ENCODE measurements around the gene MYB. TPM values are rescaled to one million over a fixed set of nuclear protein-coding genes. Genes with fewer than 3 reads are reported as not detected.

MYB gene
- total and polyA plus RNA-seq, 12 donors: 0.14 to 11.8 (median 0.74) TPM

DNA sequence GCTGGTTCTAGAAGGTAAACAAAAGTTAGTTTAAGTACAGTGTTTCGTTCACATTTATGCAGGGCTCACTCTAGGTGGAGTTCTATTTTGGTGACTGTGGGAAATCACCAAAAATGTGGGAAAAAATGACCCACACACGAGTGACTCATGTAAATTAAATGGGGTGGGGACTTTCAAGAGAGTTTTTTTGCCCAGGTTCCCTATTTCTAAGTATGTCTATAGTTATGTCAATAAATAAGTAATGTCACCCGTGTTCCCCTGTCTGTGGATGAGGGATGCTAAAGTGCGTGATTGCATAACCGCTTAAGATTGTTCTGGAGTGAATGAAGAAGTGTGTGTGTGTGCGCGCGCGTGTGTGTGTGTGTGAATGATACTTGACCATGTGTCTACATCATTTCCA lies 69.1 kb downstream of the MYB start:
- Histone ChIP-seq H3K27ac (no peak overlapping the region), H3K36me3 (replicated peaks in 1 of 2) (no peaks in the 10 kb centered on the region), H3K27me3 (no peaks in the 10 kb centered on the region), H3K4me1 (replicated peaks in 1 of 2) (no peaks in the 10 kb centered on the region), H3K9me3 (replicated peaks in 1 of 3) (no peaks in the 10 kb centered on the region), H3K4me3 (no peak overlapping the region)
- DNase-seq: no peak
- intact Hi-C loops (cut with DNase I): no loop called here
- 82 to 91% (median 89%) methylated on average over 9 of the region's 9 CpGs for WGBS, 4 donors
- TF ChIP-seq POLR2A (IDR thresholded peaks at IDR 0.05): no peak
- TF ChIP-seq, protein P1, sequence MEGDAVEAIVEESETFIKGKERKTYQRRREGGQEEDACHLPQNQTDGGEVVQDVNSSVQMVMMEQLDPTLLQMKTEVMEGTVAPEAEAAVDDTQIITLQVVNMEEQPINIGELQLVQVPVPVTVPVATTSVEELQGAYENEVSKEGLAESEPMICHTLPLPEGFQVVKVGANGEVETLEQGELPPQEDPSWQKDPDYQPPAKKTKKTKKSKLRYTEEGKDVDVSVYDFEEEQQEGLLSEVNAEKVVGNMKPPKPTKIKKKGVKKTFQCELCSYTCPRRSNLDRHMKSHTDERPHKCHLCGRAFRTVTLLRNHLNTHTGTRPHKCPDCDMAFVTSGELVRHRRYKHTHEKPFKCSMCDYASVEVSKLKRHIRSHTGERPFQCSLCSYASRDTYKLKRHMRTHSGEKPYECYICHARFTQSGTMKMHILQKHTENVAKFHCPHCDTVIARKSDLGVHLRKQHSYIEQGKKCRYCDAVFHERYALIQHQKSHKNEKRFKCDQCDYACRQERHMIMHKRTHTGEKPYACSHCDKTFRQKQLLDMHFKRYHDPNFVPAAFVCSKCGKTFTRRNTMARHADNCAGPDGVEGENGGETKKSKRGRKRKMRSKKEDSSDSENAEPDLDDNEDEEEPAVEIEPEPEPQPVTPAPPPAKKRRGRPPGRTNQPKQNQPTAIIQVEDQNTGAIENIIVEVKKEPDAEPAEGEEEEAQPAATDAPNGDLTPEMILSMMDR (IDR thresholded peaks at IDR 0.05): no peak

DNA sequence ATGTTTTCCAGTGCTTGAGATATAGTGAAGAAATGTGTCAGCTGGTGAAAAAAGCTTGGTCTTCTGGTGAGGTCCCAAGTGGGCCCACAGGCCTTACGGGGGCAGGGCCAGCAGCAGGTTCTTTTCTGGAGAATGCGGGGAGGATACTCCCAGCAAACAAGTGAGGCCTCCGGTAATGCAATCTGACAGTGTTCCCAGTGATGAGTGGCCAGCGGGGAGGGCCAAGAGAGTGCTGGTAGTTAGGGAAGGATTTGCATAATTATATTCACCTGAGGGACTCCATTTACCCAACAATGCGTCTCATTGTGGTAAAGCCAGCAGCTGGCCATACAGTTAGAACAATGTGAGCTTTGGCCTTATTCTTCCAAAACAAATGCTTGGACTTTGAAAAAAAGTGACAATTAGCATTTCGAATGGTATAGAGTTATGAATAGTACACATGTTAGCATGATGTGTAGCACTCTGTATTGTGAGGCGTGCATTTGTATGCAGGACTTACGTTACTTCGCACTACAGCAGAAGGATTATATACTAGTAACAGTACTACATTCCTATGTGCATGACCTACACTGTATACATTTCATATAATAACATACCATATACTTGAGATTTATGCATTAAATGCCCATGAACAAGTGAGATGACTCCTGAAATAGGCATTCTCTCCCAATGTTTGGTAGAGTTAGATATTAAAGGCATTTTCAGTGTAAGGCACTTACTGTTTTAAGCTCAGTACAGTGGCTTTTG lies 69.8 kb downstream of the MYB start:
- H3K9me3 ChIP-seq (replicated peaks in 1 of 3): no peaks in the 10 kb centered on the region
- no peak overlapping the region for H3K27ac ChIP-seq
- no peak overlapping the region for H3K4me3 ChIP-seq
- intact Hi-C loops (cut with DNase I): no loop called here
- H3K4me1 ChIP-seq (replicated peaks in 1 of 2): no peaks in the 10 kb centered on the region
- TF ChIP-seq, protein P1 (IDR thresholded peaks at IDR 0.05): no peak
- no peak for TF ChIP-seq POLR2A (IDR thresholded peaks at IDR 0.05)
- 93 to 97% (median 94%) methylated on average over 9 of the region's 9 CpGs for WGBS, 4 donors
- DNase-seq: no peak
- H3K36me3 ChIP-seq (replicated peaks in 1 of 2): no peaks in the 10 kb centered on the region
- no peaks in the 10 kb centered on the region for H3K27me3 ChIP-seq

DNA sequence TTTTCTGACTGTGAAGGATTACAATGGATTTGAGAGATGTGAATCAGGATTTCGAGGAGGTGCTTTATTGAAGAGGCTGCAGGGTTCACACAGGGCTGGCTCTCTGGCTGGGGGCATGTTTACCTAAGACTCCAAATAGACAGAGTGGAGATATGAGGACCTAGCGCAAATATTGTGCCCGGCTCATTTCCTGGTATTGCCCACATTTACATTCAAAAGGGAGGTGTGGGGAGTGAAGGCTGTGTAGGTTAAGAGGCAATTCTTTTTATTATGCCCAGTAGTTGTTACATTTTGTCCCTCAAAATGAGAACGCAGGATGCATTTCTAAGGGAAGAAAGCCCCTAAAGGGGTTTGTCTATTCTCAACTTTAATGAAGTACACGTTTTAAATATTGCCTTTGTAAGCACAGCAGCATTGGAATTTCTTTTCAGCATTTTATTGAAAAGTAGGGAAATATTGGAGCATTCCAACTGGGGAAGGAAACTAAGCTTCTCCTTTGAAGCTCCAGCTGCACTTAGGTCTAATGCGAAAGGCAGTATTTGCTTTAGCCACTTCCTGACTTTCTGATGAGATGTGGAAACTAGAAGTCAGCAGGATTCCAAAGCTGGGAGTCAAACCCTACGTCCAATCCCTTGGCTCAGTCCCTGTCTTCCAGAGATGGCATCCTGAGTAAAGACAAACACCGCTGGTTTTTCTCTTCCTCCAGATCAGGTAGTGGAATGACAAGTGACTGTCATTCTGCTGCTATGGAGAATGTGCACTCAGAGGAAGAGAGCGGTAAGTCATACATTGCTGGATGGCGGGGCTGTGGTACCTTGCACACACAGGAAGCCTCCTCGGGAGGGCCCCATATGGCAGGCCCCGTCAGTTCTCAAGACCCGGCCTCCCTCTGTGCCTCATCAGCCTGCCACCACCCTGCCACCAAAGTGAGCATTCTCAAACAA lies 70.7 kb downstream of the MYB start:
- intact Hi-C loops (cut with DNase I): no loop called here
- DNase-seq: no peak
- Histone ChIP-seq H3K36me3 (replicated peaks in 1 of 2) (no peaks in the 10 kb centered on the region), H3K4me3 (no peak overlapping the region), H3K27me3 (no peaks in the 10 kb centered on the region), H3K27ac (no peak overlapping the region), H3K9me3 (replicated peaks in 1 of 3) (no peaks in the 10 kb centered on the region), H3K4me1 (replicated peaks in 1 of 2) (no peaks in the 10 kb centered on the region)
- WGBS, 4 donors: 72 to 79% (median 74%) methylated on average over 10 to 13 of the region's 13 CpGs
- no peak for TF ChIP-seq POLR2A (IDR thresholded peaks at IDR 0.05)
- TF ChIP-seq, protein P1 (IDR thresholded peaks at IDR 0.05): no peak

DNA sequence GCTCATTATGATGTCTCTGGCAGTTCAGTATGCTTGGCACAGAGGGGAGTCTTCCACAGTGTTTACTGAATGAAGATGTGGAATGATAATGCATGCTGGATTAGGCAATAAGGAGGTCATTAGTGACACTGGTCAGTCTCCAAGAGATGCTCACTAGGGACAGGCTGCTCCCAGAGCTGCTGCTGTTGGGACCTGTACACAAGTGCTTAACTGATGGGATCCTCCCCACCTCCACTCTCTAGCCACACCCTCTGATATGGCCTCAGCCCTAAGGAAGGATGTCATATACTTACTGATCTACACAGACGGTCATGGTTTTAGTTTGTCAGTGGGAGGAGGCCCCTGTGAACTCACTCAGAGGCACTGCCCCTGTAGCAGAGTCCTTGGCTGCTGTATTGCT lies 73.4 kb downstream of the MYB start:
- intact Hi-C loops (cut with DNase I): no loop called here
- Histone ChIP-seq H3K4me3 (no peak overlapping the region), H3K9me3 (replicated peaks in 1 of 3) (no peaks in the 10 kb centered on the region), H3K27ac (no peak overlapping the region), H3K36me3 (replicated peaks in 1 of 2) (no peaks in the 10 kb centered on the region), H3K27me3 (no peaks in the 10 kb centered on the region), H3K4me1 (replicated peaks in 1 of 2) (no peaks in the 10 kb centered on the region)
- WGBS, 4 donors: 64 to 88% (median 78%) methylated on average over 1 of the region's 1 CpG
- no peak for TF ChIP-seq POLR2A (IDR thresholded peaks at IDR 0.05)
- TF ChIP-seq, protein P1 (IDR thresholded peaks at IDR 0.05): no peak
- no peak for DNase-seq
